Brain microvascular endothelial cell (primary cell): ENCODE measurements around the gene KDM5B.
"Not testable (repeated sequence)": the region's sequence is repeated elsewhere in the genome, so short reads cannot be mapped to it uniquely, and the experiment has no call there.

Experiments
- DNase-seq: peaks from one replicate; pipeline ENCODE4 v3.0.0-alpha.2; 2020
- H3K27ac ChIP-seq: fragments of 250-450 bp; sonication (Bioruptor Pico); 2 replicates; pipeline ENCODE4 v1.5.1; 2020; ENCODE audit warnings: mild to moderate bottlenecking, moderate library complexity
- H3K27me3 ChIP-seq: fragments of 250-450 bp; sonication (Bioruptor Pico); replicated peaks from 2 replicates; pipeline ENCODE4 v1.5.1; 2020; ENCODE audit warnings: mild to moderate bottlenecking
- H3K36me3 ChIP-seq: fragments of 250-450 bp; sonication (Bioruptor Pico); replicated peaks from 2 replicates; pipeline ENCODE4 v1.5.1; 2020; ENCODE audit warnings: mild to moderate bottlenecking
- H3K4me3 ChIP-seq: 2 replicates; pipeline ENCODE4 v1.5.1; 2011; ENCODE audit warnings: low read depth, mild to moderate bottlenecking, control low read depth, low read length, moderate library complexity
- in situ Hi-C: cut with HindIII; loops from 2 replicates; pipeline ENCODE4 v1.10.0; 2017; ENCODE audit warnings: low sequenced_read_pairs, low pct_ligation_motif_present
- TF ChIP-seq, protein P1 (sequence below): IDR thresholded peaks from 2 replicates; pipeline ENCODE4 v1.5.1; 2011; ENCODE audit warnings: low read depth, mild to moderate bottlenecking, moderate library complexity, low read length, control low read depth, inconsistent platforms; ENCODE audit errors: missing control alignments

The KDM5B gene

DNA sequence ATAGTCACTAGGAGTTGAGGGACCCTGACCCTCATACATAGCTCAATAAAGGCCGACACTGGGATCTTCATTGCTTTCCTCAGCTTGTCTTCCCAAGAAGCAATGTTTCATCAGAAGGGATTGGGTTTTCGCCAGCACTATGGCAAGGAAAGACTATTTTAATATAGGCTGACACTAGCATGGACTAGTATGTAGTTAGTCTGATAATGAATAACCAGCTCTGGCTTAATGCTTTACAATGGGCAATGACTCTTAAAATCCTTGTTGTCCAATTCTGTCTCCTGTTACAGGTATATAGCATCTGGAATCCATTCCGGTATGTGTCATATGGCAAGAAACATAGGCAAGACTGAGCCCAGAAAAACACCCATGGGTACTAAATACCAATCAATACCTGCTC lies 82.7 kb downstream of the KDM5B start:
- Histone ChIP-seq H3K4me3 (no peak overlapping the region), H3K36me3 (peaks cover 43% of the 10 kb centered on the region), H3K27me3 (no peaks in the 10 kb centered on the region), H3K27ac (no peak overlapping the region)
- DNase-seq: no peak
- in situ Hi-C loops: no loop called here
- TF ChIP-seq, protein P1, sequence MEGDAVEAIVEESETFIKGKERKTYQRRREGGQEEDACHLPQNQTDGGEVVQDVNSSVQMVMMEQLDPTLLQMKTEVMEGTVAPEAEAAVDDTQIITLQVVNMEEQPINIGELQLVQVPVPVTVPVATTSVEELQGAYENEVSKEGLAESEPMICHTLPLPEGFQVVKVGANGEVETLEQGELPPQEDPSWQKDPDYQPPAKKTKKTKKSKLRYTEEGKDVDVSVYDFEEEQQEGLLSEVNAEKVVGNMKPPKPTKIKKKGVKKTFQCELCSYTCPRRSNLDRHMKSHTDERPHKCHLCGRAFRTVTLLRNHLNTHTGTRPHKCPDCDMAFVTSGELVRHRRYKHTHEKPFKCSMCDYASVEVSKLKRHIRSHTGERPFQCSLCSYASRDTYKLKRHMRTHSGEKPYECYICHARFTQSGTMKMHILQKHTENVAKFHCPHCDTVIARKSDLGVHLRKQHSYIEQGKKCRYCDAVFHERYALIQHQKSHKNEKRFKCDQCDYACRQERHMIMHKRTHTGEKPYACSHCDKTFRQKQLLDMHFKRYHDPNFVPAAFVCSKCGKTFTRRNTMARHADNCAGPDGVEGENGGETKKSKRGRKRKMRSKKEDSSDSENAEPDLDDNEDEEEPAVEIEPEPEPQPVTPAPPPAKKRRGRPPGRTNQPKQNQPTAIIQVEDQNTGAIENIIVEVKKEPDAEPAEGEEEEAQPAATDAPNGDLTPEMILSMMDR: no peak

DNA sequence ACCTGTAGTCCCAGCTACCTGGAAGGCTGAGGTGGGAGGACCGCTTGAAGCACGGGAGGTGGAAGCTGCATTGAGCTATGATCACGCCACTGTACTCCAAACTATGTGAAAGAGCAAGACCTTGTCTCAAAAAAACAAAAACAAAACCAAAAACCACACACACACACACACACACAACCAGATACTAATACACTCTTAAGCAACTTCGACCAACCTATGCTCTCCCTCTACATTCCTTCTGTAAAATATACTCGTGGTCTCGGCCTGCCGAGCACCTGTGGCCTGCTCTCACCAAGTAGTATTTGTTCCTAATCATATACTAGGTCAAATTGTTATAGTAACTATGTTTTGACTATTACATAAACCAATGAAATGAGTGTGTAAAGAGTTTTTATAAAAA lies 84.5 kb downstream of the KDM5B start:
- Histone ChIP-seq H3K27ac (no peak overlapping the region), H3K36me3 (peaks cover 25% of the 10 kb centered on the region), H3K4me3 (no peak overlapping the region), H3K27me3 (no peaks in the 10 kb centered on the region)
- in situ Hi-C loops: no loop called here
- DNase-seq: no peak
- TF ChIP-seq, protein P1: no peak

DNA sequence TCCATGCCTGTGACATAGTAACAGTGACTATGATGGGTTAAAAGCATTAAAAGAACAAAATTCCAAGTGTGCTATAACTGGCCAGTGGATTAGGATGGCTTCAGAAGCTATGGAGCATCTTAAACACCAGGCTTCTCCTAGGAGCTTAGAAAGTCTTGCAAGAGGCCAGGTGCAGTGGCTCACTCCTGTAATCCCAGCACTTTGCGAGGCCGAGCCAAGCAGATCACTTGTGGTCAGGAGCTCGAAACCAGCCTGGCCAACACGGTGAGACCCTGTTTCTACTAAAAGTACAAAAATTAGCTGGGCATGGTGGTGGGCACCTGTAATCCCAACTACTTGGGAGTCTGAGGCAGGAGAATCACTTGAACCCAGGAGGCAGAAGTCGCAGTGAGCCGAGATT lies 85.2 kb downstream of the KDM5B start:
- H3K27ac ChIP-seq, H3K27me3 ChIP-seq, DNase-seq, H3K4me3 ChIP-seq, in situ Hi-C loops: not testable (repeated sequence)
- peaks cover 19% of the 10 kb centered on the region for H3K36me3 ChIP-seq

DNA sequence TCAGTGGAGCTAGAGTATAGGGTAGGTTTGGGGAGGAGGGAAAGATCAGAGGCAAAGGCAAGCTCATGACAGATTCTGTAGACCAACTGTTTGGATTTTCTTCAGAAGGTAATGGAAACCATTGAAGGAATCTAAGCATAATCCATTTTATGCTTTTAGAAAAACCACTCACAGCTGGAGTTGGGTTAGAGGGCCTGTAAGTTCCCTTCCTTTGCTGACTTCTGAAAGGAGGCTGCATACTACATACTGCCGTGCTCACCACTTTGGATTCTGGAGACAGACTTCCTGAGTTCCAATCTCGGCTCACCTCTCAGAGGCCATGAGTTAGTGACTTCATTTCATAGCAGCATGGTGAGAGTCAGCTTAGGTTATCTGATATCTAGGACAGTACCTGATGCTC lies 91.6 kb downstream of the KDM5B start:
- TF ChIP-seq, protein P1: no peak
- H3K27ac ChIP-seq: no peak overlapping the region
- DNase-seq: no peak
- in situ Hi-C loops: no loop called here
- H3K36me3 ChIP-seq: no peaks in the 10 kb centered on the region
- no peak overlapping the region for H3K4me3 ChIP-seq
- H3K27me3 ChIP-seq: peaks cover 10% of the 10 kb centered on the region

DNA sequence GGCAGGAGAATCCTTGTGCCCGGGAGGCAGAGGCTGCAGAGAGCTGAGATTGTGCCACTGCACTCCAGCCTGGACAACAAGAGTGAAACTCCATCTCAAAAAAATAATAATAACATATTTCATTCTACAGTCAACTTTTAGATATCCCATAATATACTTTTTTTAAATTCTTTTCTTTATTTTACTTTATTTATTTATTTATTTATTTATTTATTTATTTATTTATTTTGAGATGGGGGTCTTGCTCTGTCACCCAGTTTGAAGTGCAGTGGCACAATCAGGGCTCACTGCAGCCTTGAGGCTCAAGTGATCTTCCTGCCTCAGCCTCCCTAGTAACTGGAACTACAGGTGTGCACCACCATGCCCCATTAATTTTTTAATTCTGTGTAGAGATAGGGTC lies 94.0 kb downstream of the KDM5B start:
- H3K27me3 ChIP-seq: peaks cover 34% of the 10 kb centered on the region
- H3K36me3 ChIP-seq, in situ Hi-C loops, H3K27ac ChIP-seq, H3K4me3 ChIP-seq, DNase-seq: not testable (repeated sequence)

DNA sequence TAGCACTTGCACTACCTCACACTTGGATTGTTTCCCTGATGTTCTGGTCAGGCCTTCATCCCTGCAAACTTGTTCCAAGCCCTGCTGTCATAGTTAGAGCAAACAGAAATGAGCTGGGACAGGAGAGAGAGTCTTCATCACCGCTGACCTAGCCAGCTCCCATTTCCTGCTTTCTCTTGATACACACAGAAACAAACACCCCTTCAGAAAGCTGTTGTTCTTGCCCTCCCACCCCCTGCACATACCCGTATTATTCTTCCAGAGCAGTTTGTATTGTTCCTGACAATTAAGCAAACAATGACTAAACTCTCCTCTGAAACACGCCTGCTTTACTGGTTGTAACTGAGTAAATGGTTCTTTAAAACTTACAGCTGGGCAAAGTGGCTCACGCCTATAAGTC lies 95.1 kb downstream of the KDM5B start:
- TF ChIP-seq, protein P1: no peak
- H3K27me3 ChIP-seq: peaks cover 45% of the 10 kb centered on the region
- no peak for DNase-seq
- no peaks in the 10 kb centered on the region for H3K36me3 ChIP-seq
- in situ Hi-C loops: no loop called here
- H3K4me3 ChIP-seq: no peak overlapping the region
- no peak overlapping the region for H3K27ac ChIP-seq

DNA sequence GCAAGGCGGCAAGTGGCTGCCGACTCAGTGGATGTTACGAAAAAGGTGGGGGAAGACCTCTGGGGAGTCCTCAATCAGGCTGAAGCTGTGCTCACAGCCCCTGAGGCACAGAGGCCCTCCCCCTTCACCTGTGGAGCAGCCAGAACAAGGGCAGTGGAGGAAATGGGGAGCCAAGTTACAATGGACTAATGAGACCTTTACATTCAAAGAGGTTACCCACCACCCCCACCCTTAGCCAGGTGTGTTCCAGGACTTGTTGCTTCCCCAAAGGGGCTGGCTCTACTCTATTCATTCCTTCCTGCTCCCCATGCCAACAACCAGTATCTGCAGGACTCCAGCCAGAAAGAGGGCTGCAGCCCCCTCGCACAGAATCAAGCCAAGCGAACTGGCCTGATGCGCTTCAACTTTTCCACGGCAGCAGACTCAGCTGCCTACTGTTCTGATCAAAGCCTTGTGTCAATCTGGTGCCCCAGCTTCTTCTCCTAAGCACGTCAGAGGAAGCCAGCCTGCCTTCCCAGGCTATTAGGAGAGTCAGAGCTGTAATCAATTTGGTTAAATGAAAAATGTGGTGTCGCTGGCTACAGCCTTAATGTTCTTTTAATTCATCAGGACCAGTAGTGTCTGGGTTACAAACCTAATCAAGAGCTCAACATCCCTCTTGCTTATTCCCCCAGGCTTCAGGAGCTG lies 96.1 kb downstream of the KDM5B start:
- no peak overlapping the region for H3K4me3 ChIP-seq
- TF ChIP-seq, protein P1: no peak
- no peaks in the 10 kb centered on the region for H3K36me3 ChIP-seq
- in situ Hi-C loops: no loop called here
- DNase-seq: no peak
- H3K27me3 ChIP-seq: peaks cover 50% of the 10 kb centered on the region
- H3K27ac ChIP-seq: no peak overlapping the region
